Measurements from ENCODE around the gene SFXN2. TPM values are rescaled to one million over a fixed set of nuclear protein-coding genes. Genes with fewer than 3 reads are reported as not detected.
"Not testable (repeated sequence)": the region's sequence is repeated elsewhere in the genome, so short reads cannot be mapped to it uniquely, and the experiment has no call there.

The SFXN2 gene, protein sequence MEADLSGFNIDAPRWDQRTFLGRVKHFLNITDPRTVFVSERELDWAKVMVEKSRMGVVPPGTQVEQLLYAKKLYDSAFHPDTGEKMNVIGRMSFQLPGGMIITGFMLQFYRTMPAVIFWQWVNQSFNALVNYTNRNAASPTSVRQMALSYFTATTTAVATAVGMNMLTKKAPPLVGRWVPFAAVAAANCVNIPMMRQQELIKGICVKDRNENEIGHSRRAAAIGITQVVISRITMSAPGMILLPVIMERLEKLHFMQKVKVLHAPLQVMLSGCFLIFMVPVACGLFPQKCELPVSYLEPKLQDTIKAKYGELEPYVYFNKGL
- 10 to 100 TPM in 2 of 4 donors, 1 to 10 TPM in 2; 1.2 to 16.9 (median 8.5) TPM for total RNA-seq

DNA sequence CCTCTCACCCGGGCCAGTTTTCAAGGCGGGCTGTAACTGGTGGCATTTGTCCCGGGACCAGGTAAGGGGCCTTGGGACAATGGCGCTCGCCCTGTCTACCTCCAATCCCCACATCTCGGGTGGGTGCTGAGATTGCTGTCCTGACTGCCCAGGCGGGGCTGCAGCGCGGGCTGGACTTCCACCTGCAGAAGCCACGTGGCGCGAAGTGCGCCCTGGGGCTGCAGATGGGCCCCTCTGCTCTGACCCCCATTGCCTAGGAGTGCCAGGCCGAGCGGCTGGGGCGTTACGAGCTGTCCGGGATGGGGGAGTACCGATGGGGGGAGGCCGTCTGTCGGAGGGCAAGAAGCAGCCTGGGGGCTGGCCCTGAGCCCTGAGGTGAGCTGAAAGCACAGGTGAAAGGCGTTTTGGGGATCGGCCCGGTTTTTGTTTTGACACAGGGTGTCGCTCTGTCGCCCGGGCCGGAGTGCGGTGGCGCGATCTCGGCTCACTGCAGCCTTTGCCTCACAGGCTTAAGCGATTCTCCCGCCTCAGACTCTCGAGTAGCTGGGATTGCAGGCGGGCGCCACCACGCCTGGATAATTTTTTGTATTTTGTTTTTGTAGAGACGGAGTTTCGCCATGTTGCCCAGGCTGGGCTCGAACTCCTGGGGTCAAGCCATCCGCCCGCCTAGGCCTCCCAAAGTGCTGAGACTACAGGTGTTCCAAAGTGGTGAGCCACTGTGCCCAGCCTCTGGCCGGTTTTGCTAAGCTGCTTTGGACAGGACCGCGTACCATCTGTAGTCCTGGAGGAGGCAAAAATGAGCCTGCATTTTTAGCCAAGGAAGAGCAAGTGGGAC, at the start of gene SFXN2:
SFXN2 (plus strand) TSS at position 16 of the 835 bp plus-strand sequence. CDS start 12,001 bp downstream, outside the sequence.
- DNase-seq, result no peak
- peak within 1 kb of the TSS; percentile 64 to 85 for H3K4me3 ChIP-seq
- H3K36me3 ChIP-seq, result no peaks in the 10 kb centered on the region
- TF ChIP-seq POLR2A (IDR thresholded peaks at IDR 0.05), result no peak
- TF ChIP-seq, protein P1, sequence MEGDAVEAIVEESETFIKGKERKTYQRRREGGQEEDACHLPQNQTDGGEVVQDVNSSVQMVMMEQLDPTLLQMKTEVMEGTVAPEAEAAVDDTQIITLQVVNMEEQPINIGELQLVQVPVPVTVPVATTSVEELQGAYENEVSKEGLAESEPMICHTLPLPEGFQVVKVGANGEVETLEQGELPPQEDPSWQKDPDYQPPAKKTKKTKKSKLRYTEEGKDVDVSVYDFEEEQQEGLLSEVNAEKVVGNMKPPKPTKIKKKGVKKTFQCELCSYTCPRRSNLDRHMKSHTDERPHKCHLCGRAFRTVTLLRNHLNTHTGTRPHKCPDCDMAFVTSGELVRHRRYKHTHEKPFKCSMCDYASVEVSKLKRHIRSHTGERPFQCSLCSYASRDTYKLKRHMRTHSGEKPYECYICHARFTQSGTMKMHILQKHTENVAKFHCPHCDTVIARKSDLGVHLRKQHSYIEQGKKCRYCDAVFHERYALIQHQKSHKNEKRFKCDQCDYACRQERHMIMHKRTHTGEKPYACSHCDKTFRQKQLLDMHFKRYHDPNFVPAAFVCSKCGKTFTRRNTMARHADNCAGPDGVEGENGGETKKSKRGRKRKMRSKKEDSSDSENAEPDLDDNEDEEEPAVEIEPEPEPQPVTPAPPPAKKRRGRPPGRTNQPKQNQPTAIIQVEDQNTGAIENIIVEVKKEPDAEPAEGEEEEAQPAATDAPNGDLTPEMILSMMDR (IDR thresholded peaks at IDR 0.05), result no peak
- intact Hi-C loops (cut with DNase I; ENCODE audit: low total_unique reads), result no loop called here
- peaks cover 0 to 6% of the 10 kb centered on the region in 2 donors for H3K4me1 ChIP-seq
- H3K9me3 ChIP-seq, result no peaks in the 10 kb centered on the region
- H3K27me3 ChIP-seq, result no peaks in the 10 kb centered on the region
- peak within 1 kb of the TSS; percentile 86 to 90 for H3K27ac ChIP-seq

DNA sequence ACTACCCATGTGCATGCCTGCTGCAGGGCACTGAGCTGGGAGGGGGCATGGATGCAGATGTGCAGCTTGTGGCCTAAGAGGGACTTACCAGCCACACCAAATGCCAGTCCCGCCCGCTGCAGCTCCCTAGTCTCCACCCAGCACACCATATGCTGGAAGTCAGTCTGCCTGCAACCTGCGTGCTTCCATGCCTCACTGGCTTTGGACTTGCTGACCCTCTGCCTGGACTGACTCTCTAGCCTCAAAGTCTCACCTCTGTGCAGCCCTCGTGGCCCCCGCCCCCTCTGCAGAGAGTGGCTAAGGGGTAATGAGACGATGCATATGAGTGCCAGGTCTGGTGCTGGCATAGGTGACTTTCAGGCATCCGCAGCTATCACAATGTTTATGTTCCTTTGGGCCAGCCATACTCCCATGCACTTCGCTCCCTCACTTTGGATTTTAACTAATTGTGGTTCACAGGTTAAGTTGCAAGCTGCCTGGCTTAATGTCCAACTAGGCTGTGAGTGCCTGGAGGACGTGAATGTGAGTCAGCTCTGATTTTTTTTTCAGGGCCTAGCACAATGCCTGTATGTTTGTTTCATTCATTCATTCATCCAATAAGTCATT, 48.4 kb upstream of the SFXN2 start:
- Histone ChIP-seq H3K4me3 (no peak overlapping the region), H3K36me3 (no peaks in the 10 kb centered on the region), H3K27me3 (no peaks in the 10 kb centered on the region), H3K9me3 (no peaks in the 10 kb centered on the region), H3K27ac (no peak overlapping the region), H3K4me1 (peaks cover 0 to 8% of the 10 kb centered on the region in 2 donors)
- DNase-seq, result no peak
- intact Hi-C loops (cut with DNase I; ENCODE audit: low total_unique reads), result no loop called here
- TF ChIP-seq, protein P1 (IDR thresholded peaks at IDR 0.05), result no peak
- no peak for TF ChIP-seq POLR2A (IDR thresholded peaks at IDR 0.05)

DNA sequence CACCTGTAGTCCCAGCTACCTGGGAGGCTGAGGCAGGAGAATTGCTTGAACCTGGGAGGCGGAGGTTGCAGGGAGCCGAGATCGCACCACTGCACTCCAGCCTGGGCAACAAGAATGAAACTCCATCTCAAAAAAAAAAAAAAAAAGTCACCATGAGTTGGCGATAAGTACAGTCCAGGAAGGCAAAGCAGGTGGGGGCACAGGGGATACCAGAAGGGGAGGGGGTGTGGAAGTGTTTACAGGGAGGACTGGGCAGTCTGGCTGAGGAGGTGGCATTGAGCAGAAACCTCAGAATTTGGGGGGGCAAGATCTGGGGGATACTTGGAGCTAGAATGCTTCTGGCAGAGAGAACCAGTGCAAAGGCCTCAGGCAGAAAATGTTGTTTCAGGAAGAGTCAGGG, 47.0 kb upstream of the SFXN2 start:
- intact Hi-C loops (cut with DNase I; ENCODE audit: low total_unique reads); H3K4me1 ChIP-seq; DNase-seq; H3K9me3 ChIP-seq; H3K27me3 ChIP-seq; H3K36me3 ChIP-seq; H3K4me3 ChIP-seq; H3K27ac ChIP-seq: not testable (repeated sequence)

DNA sequence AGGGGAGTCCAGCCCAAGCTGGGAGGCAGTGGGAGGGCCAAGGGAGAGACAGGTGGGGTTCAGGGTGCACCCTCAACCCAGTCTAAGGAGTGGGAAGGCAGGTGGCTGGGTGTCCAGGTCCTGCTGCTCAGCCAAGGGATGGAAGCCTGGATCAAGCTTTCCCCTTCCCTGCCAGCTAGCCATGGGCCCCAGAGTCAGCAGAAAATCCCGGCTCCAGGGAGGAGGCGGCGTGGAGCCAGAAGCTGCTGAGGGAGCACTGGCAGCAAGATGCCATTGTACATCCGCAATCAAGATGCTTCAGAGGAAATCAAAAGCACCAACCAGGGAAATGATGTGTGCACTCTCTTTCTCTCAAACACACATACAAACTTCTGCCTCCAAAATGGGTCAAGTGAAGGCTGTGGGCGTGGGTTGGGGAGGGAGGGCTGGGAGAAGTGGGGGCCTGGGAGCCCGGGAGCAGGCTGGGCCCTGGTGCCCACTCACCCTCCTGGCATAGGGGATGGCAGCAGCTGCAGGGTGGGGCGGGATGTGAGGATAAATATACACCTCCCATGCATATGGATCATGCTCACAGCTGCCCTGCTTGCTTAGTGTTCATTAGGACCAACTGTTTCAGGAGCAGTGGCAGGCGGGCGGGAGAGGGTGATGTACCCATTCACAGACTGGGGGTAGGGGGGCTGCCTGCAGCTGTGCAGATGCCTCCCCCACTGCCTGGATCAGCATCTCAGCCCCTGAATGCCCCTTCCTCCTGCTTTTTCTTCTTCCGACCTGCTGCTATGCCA, 45.9 kb upstream of the SFXN2 start:
- DNase-seq, result no peak
- Histone ChIP-seq H3K9me3 (no peaks in the 10 kb centered on the region), H3K4me1 (no peaks in the 10 kb centered on the region), H3K27ac (no peak overlapping the region), H3K36me3 (no peaks in the 10 kb centered on the region), H3K27me3 (no peaks in the 10 kb centered on the region), H3K4me3 (no peak overlapping the region)
- TF ChIP-seq POLR2A (IDR thresholded peaks at IDR 0.05), result no peak
- TF ChIP-seq, protein P1 (IDR thresholded peaks at IDR 0.05), result no peak
- intact Hi-C loops (cut with DNase I; ENCODE audit: low total_unique reads), result no loop called here

Data from uterus (tissue), 4 donors.